ELR (cell line): ENCODE data around the gene BMPR2.
"Not testable (repeated sequence)": the region's sequence is repeated elsewhere in the genome, so short reads cannot be mapped to it uniquely, and the experiment has no call there.

ENCODE experiments used
- DNase-seq: peaks from one replicate; pipeline ENCODE4 v3.0.0-alpha.2; 2015; ENCODE audit warnings: low read depth

Gene BMPR2

DNA sequence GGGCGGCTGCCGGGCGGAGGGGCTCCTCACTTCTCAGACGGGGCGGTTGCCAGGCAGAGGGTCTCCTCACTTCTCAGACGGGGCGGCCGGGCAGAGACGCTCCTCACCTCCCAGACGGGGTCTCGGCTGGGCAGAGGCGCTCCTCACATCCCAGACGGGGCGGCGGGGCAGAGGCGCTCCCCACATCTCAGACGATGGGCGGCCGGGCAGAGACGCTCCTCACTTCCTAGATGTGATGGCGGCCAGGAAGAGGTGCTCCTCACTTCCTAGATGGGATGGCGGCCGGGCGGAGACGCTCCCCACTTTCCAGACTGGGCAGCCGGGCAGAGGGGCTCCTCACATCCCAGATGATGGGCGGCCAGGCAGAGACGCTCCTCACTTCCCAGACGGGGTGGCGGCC, 159.2 kb downstream of the BMPR2 start:
- DNase-seq, result not testable (repeated sequence)

DNA sequence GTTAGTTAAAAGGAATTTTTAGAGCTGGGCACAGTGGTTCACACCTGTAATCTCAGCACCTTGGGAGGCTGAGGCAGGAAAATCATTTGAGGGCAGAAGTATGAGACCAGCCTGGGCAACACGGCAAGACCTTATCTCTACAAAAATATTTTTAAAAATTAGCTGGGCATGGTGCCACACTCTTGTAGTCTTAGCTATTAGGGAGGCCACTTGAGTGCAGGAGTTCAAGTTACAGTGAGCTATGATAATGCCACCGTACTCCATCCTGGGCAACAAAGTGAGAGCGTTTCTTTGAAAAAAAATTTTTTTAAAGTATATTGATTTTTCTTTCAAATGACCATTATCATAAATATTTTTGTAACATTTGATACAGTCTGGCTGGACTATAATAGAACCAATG, 165.0 kb downstream of the BMPR2 start:
- no peak for DNase-seq

DNA sequence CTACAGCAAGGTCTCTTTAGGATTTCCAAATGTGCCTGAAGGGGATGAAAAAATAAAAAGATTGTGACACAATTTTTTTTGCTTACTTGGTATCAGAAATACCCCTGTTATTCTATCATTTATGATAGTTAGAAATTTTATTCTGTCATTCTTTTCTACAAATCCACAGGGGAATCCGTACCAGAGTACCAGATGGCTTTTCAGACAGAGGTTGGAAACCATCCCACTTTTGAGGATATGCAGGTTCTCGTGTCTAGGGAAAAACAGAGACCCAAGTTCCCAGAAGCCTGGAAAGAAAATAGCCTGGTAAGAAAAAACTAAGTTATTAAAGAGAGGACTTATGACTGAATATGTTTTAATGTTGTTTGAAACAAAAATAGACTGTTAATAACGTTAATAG, 166.0 kb downstream of the BMPR2 start:
- no peak for DNase-seq

DNA sequence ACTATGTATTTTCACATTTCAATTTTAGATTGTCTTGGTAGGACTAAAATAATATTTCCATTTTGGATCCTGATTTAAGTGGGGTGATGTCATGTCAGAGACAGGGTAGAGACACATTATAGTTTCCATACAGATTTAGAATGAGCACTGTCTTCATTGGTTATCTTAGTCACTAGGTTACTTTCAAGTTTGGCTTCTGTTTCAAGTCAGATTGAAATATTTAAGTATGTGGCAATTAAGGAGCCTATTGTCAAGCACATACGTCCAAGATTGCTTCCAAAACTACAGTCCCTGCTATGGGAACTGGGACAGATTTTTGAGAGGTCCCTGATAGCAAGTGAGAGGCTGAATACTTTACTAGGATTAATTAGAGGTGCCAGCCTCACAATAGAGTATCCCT, 169.4 kb downstream of the BMPR2 start:
- DNase-seq, result no peak

DNA sequence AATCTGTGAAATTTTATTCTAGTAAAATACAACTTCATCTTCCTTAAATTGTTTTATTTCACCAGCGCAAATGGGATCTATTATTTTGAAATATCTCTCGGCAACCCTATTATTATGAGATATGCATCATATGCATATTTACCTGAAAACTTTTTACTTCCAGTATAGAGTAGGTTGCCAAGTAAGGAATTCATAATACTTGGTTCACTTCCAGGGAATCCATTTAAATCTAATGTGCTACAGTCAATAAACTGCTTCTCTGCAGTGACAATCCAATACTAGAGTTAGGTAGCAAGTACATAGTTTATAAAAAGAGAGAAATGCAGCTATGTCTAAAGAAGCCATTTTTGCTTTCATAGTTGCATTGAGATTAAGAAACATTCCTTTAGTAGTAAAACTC, 169.8 kb downstream of the BMPR2 start:
- DNase-seq, result no peak

DNA sequence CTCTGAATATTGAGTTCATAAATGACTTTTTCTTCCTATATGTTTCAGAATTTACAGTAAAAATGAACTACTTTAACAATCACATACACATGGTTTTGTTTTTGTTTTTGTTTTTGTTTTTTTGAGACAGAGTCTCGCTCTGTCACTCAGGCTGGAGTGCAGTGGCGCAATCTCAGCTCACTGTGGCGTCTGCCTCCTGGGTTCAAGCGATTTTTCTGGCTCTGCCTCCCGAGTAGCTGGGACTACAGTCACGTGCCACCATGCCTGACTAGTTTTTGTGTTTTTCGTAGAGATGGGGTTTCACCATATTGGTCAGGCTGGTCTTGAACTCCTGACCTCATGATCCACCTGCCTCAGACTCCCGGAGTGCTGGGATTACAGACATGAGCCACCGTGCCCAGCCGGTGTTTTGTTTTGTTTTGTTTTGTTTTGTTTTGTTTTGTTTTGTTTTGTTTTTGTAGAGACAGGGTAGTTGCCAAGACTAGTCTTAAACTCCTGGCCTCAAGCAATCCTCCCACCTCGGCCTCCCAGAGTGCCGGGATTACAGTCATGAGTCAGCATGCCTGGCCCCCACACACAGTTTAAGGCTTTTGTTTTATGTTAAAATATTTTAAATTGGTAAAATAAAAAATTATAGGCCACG, 170.5 kb downstream of the BMPR2 start:
- not testable (repeated sequence) for DNase-seq

DNA sequence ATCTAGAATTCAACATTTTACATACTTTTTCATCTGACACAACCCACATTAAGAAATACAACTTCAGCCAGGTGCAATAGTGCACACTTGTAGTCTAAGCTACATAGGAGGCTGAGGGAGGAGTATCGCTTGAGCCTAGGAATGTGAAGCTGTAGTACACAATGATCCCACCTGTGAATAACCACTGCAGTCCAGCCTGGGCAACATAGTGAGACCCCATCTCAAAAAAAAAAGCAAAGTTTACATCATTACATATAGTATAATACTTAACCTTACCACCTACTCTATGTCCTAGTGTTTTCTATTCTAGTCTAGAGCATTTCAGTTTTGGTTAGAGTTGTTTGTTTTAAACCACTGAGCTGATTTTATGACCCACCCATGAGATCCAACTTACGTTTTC, 172.1 kb downstream of the BMPR2 start:
- DNase-seq, result no peak

DNA sequence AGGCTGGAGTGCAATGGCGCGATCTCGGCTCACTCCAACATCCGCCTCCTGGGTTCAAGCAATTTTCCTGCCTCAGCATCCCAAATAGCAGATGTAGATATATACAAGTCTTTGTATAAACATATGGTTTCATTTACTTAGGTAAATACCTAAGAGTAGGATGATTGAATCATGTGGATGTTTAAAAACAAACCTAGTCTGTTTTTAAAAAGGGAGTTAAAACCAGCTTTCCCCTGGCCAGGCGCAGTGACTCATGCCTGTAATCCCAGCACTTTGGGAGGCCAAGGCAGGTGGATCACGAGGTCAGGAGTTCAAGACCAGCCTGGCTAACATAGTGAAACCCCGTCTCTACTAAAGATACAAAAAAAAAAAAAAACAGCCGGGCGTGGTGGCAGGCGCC, 174.9 kb downstream of the BMPR2 start:
- DNase-seq, result not testable (repeated sequence)

DNA sequence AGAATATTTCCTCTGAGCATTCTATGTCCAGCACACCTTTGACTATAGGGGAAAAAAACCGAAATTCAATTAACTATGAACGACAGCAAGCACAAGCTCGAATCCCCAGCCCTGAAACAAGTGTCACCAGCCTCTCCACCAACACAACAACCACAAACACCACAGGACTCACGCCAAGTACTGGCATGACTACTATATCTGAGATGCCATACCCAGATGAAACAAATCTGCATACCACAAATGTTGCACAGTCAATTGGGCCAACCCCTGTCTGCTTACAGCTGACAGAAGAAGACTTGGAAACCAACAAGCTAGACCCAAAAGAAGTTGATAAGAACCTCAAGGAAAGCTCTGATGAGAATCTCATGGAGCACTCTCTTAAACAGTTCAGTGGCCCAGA, 179.2 kb downstream of the BMPR2 start:
- DNase-seq, result no peak

DNA sequence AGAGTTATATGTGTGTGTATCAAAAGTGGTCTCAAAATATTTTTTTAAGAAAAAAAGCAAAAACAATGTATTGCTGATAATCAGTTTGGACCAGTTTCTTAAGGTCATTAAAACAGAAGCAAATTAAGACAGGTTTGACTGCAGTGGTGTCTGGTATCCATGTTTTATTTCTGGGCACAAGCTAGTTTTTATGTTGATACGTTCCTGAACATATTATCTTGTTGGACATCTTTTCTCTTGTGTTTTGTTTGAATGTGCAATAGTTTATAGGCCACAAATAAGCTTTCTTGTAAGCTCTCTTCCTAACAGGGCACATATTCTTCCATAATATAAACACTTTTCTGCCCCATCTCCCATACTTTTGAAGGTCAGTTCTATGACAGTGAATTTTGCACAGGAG, 184.1 kb downstream of the BMPR2 start:
- DNase-seq, result no peak

DNA sequence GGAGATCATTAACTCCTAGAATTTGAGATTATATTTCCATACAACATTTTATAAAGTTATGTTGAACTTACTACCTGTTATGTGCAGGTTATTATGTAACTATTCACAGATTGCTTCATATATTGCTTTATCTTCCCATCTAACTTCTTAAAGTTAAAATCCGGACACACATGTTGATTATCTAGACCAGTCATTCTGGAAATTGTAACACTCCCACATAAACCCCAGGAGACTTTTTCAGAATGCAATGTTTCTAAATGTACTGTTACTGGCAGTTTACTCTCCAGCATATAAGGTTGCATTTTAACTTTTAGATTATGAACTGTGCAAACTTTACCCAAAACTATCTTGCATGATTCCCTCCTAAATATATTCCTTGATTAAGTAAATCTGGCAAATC, 188.1 kb downstream of the BMPR2 start:
- no peak for DNase-seq

DNA sequence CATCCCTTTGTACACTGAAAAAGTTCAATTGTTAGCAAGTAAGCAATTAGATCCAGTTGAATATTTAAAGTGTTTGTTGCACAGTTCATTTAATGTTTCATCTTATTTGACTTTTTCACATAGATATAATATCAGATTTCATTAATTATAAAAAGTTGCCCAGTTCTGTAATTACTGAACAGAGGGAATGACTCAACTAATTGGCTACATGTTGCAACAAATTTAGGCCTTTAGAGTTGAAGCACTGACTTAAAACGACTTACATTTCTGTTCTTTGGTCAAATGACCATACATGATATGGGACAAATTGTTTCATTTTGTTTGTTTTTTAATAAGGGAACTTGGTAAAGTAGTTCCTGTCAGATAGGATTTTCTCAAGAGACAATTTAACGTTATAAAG, 190.2 kb downstream of the BMPR2 start:
- DNase-seq, result no peak

DNA sequence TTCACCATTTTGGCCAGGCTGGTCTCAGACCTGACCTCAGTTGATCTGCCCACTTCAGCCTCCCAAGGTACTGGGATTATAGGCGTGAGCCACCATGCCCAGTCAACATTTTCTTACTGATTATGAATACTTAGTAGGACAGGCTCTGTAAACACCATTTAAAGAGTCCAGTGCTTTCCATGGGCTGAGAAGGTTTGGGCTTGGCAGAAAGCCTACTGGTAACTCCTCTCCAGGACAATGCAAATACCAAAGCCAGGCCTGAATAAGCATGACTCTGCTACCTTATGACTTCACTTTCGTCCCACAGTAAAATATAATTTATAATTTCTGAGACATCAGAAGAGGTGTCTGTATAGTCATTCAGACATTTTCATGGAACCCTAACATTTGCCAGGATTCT, 198.4 kb downstream of the BMPR2 start:
- no peak for DNase-seq

DNA sequence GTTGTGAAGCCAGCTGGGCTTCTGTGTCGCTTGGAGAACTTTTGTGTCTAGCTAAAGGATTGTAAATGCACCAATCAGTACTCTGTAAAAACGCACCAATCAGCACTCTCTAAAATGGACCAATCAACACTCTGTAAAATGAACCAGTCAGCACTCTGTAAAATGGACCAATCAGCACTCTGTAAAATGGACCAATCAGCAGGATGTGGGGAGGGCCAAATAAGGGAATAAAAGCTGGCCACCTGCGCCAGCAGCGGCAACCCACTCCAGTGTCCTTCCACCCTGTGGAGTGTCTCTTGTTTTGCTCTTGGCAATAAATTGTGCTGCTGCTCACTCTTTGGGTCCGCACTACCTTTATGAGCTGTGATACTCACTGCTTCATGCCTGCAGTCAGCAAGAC, 199.1 kb downstream of the BMPR2 start:
- not testable (repeated sequence) for DNase-seq

DNA sequence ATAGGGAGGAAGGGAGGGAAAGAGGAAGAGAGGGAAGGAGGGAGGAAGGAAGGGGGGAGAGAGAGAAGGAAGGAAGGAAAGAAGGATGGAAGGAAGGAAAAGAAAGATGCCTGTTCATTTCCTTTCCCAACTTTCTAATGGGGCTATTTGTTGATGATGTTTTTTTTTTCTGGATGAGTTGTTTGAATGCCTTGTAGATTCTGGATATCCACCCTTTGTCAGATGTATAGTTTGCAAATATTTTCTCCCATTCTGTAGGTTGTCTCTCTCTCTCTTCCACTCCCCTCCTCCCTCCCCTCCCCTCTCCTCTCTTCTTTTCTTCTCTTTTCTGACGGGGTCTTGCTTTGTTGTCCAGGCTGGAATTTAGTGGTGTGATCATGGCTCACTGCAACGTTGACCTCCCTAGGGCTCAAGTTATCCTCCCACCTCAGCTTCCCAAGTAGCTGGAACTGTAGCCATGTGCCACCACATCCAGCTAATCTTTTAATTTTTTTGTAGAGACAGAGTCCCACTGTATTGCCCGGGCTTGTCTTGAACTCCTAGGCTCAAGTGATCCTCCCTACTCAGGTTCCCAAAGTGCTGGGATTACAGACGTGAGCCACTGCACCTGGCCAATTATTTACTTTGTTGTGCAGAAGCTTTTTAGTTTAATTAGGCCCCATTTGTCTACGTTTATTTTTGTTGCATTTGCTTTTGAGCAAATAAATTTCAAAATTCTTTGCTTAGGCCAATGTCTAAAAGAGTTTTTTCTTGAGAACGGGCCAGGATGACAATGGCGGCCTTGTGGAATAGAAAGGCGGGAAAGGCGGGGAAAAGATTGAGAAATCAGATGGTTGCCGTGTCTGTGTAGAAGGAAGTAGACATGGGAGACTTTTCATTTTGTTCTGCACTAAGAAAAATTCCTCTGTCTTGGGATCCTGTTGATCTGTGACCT, 201.4 kb downstream of the BMPR2 start:
- no peak for DNase-seq

DNA sequence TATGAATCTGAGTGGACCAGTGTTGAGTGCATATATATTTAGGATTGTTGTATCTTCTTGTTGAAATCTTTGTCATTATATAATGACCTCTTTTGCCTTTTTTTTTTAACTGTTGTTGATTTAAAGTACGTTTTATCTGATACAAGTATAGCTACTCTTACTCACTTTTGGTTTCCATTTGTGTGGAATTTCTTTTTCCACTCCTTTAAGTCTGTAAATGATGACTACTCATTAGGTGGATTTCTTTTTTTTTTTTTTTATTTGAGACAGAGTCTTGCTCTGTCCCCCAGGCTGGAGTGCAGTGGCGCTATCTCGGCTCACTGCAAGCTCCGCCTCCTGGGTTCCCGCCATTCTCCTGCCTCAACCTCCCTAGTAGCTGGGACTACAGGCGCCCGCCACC, 206.7 kb downstream of the BMPR2 start:
- DNase-seq, result not testable (repeated sequence)

DNA sequence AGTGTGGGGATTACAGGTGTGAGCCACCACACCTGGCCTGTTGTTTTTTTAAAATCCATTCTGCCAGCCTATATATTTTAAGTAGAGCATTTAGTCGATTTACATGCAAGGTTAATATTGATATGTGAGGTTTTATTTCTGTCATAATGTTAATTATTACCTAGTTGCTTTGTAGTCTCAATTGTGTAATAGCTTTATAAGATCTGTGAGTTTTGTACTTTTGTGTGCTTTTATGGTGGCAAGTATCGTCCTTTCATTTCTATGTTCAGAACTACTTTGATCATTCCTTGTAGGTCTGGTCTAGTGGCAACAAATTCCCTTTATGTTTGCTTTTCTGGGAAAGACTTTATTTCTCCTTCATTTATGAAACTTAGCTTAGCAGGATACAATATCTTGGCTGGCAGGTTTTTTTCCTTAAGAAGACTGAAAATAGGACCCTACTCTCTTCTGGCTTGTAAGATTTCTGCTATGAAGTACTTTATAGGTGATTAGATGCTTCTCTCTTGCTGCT, 207.6 kb downstream of the BMPR2 start:
- no peak for DNase-seq

DNA sequence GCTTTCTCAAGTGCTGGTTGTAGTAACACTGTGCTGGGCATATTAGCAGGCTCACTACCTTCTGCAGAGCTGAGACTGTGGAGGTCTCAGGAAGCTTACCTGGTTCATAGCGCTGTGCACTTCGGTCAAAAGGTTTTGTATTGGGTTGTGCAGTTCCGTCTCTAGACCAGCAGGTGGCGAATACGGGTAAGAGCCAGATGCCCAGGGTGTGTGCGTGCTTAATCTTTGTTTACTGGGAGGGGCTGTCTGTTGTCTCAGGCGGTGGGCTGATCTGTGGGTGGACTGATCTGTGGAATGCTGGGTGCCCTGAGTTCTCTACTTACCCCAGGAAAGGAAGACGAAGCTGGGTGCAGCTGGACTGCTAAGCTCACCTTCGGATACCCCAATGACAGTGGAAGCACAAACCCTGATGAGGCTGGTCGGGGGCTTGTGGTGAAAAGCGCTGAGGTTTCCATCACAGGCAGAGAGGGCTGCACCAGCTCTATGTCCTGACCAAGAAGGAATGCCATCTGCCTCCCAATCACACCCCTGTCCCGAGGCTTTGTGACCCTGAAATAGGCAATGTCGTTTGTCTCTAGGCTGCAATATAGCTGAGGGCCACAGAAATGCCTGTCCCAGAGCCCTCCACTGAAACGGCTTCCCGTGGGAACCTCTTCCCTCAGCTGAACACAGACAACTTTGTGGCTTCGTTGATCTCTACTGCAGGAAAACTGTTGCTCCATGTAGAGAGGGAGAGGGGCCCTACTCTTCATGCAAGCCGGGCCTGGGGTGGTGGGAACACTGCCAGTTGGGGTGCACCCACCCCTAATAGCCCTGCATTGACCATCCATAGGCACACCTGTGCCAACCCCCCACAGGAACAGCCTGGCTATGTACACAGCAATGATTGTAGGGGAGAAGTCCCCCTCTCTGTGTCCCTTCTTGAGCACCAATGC, 212.8 kb downstream of the BMPR2 start:
- peak; percentile 84 for DNase-seq

DNA sequence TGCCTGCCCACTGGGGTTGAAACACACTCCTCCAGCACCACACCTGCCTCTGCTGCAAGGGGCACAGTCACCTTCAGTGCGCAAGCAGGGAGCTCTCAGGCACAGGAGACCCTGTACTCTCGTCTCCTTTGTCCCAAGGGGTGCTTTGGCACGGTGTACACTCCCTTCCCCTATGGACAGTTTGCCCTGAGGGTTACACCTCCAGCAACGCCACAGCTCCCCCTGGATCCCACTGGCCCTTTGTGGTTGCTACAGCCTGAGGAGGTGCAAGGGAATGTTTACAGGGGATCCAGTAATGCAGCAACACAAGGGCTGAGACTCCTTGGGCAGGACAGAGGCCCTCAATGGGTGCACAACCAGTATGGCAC, 213.4 kb downstream of the BMPR2 start:
- DNase-seq, result no peak

DNA sequence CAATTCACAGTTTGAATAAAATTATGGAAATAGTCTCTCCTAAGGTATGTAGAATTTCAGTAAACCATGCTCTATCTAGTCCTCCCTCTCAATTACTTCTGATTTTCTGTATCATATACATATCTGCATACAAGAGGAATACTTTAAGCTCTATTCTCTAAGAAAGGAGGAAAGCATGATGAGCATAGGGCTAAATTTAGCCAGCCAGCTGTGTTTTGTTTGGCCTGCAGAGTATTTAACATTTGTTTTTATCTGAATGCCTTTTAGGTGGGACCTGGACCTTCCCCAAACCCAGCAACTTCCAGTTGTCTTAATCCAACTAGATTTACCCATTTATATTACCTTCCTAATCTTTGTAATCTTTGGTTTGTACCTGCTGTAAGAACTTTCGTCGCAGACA, 216.4 kb downstream of the BMPR2 start:
- DNase-seq, result no peak

DNA sequence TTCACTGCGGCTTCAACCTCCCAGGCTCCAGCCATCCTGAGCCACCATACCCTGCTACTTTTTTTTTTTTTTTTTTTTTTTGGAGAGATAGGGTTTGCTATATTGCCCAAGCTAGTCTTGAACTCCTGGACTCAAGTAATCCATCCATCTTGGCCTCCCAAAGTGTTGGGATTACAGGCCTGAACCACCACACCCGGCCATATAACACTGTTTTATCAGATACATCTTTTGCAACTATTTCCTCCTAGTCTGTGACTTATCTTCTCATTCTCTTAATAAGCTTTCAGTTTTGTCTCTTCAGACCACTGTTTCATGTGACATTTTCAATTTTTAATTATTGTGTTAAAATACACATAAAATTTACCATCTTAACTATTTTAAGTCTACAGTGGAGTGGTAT, 223.0 kb downstream of the BMPR2 start:
- DNase-seq, result no peak

DNA sequence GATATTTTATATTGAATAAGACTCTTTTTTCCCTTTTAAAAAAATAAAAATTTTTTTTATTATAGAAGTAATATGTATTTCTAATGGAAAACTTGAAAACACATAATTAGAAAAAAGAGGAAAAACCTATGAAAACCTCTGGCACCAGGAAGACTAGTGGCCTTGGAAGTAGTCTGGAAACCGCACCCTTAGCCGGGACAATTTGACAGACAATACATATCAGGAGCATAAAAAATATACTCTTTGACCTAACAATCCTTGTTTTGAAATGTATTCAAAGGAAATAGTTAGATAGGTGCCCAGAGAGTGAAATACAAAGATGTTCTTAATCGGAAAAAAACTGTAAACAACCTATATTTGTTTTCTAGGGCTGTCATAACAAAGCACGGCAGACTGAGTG, 223.8 kb downstream of the BMPR2 start:
- no peak for DNase-seq
